PC-3 (cell line): Measurements from ENCODE around the gene SIPA1L3. TPM values are rescaled to one million over a fixed set of nuclear protein-coding genes. Genes with fewer than 3 reads are reported as not detected.

ENCODE experiments used
- ATAC-seq: fragments of 200-7000 bp; cut with Tn5 transposase; 2 replicates; pipeline ENCODE4 v1.9.1; 2020; ENCODE audit warnings: mild to moderate bottlenecking, moderate library complexity
- BruUV-seq: library from RNA; stranded (reverse); fragments of 400-500 nt; replicated peaks from 2 replicates; lab custom pipeline; 2021; lab: Mats Ljungman, UMichigan
- CTCF ChIA-PET: fragments of 300-600 bp; sonication (Branson Sonifier 250); formaldehyde crosslinking; loops from one replicate; lab custom pipeline; 2022; ENCODE audit warnings: antibody characterized with exemption; lab: Charles Lee
- POLR2A ChIA-PET: fragments of 300-600 bp; sonication (Branson Sonifier 250); formaldehyde crosslinking; loops from one replicate; lab custom pipeline; 2022; ENCODE audit warnings: antibody characterized with exemption; ENCODE audit not compliant: unreplicated experiment; lab: Charles Lee
- DNase-seq: peaks from one replicate; pipeline ENCODE4 v3.0.0-alpha.2; 2015
- H2AFZ ChIP-seq: fragments of 300-600 bp; sonication (generic); 2 replicates; pipeline ENCODE4 v1.6.0; 2016; ENCODE audit warnings: antibody characterized with exemption, low read length
- H3F3A ChIP-seq: fragments of 300-600 bp; sonication (generic); one replicate; pipeline ENCODE4 v1.6.0; 2017; ENCODE audit warnings: antibody characterized with exemption, low read length, control low read depth, mild to moderate bottlenecking; ENCODE audit not compliant: unreplicated experiment
- H3K27ac ChIP-seq: fragments of 300-600 bp; sonication (generic); 2 replicates; pipeline ENCODE4 v1.5.1; 2016; ENCODE audit warnings: mild to moderate bottlenecking, low read length
- H3K27me3 ChIP-seq: fragments of 300-600 bp; sonication (generic); 2 replicates; pipeline ENCODE4 v1.6.1; 2016; ENCODE audit warnings: low read length, mixed read lengths
- H3K36me3 ChIP-seq: fragments of 300-600 bp; sonication (generic); 2 replicates; pipeline ENCODE4 v1.6.1; 2016; ENCODE audit warnings: low read depth, mixed run types, low read length, mixed read lengths
- H3K4me1 ChIP-seq: fragments of 300-600 bp; sonication (generic); 2 replicates; pipeline ENCODE4 v1.5.1; 2016; ENCODE audit warnings: low read length; ENCODE audit not compliant: insufficient read depth
- H3K4me2 ChIP-seq: fragments of 300-600 bp; sonication (generic); 2 replicates; pipeline ENCODE4 v1.6.0; 2016; ENCODE audit warnings: low read length
- H3K4me3 ChIP-seq: fragments of 300-600 bp; sonication (generic); 2 replicates; pipeline ENCODE4 v1.5.1; 2016; ENCODE audit warnings: mild to moderate bottlenecking, low read length, mixed read lengths
- H3K79me2 ChIP-seq: fragments of 300-600 bp; sonication (generic); 2 replicates; pipeline ENCODE4 v1.6.1; 2017; ENCODE audit warnings: low read length, mixed read lengths
- H3K9ac ChIP-seq: fragments of 300-600 bp; sonication (generic); 2 replicates; pipeline ENCODE4 v1.6.0; 2016; ENCODE audit warnings: mild to moderate bottlenecking, low read length
- H3K9me2 ChIP-seq: fragments of 300-600 bp; sonication (generic); replicated peaks from 2 replicates; pipeline ENCODE4 v1.6.1; 2016; ENCODE audit warnings: mixed run types, low read length, mixed read lengths
- H3K9me3 ChIP-seq: fragments of 300-600 bp; sonication (generic); 2 replicates; pipeline ENCODE4 v1.6.1; 2016; ENCODE audit warnings: low read length, mixed read lengths
- H4K20me1 ChIP-seq: fragments of 300-600 bp; sonication (generic); 2 replicates; pipeline ENCODE4 v1.6.1; 2016; ENCODE audit warnings: low read length, mixed read lengths
- CTCF ChIP-seq: fragments of 300-600 bp; sonication (generic); conservative IDR thresholded peaks from 2 replicates; pipeline ENCODE4 v1.5.1; 2017; ENCODE audit warnings: antibody characterized with exemption, low read depth, mild to moderate bottlenecking, low read length
- EZH2 ChIP-seq: fragments of 300-600 bp; sonication (generic); IDR thresholded peaks from one replicate; pipeline ENCODE4 v1.6.1; 2017; ENCODE audit warnings: antibody characterized with exemption, mild to moderate bottlenecking, low read length; ENCODE audit not compliant: unreplicated experiment
- EZH2phosphoT487 ChIP-seq: fragments of 300-600 bp; sonication (generic); IDR thresholded peaks from 2 replicates; pipeline ENCODE4 v1.6.1; 2018; ENCODE audit warnings: mild to moderate bottlenecking, antibody characterized with exemption, low read length, borderline replicate concordance
- intact Hi-C: fragments of 100-400 bp; cut with micrococcal nuclease; formaldehyde crosslinking; loops from 2 replicates; pipeline ENCODE4 v1.9.0; 2023
- total RNA-seq: library from RNA; depleted of rRNA; stranded (reverse); fragments of >200 nt; gene quantifications from 2 replicates; pipeline ENCODE4 v1.2.3, GENCODE V29; 2014

The SIPA1L3 gene
- total RNA-seq, 1 experiment from 2014 or later = 38.7 TPM

- no peaks in the 10 kb centered on the region for H4K20me1 ChIP-seq
- CTCF ChIA-PET = no interaction called here
- BruUV-seq = no TSS peak
- TF ChIP-seq CTCF = no peak
- no peak for TF ChIP-seq EZH2
- TF ChIP-seq EZH2phosphoT487 = no peak
- no peak overlapping the region for H2AFZ ChIP-seq
- no peaks in the 10 kb centered on the region for H3K4me1 ChIP-seq
- no peaks in the 10 kb centered on the region for H3K9me2 ChIP-seq
- no peak for ATAC-seq
- no peak for DNase-seq
- H3K9ac ChIP-seq = no peak overlapping the region
- H3K36me3 ChIP-seq = peaks cover 2% of the 10 kb centered on the region; the same call in 1 of the 2 replicates
- POLR2A ChIA-PET = no interaction called here
- H3K27me3 ChIP-seq = no peaks in the 10 kb centered on the region
- no peak overlapping the region for H3K4me2 ChIP-seq
- H3K27ac ChIP-seq = no peak overlapping the region
- no peak overlapping the region for H3K4me3 ChIP-seq
- no peaks in the 10 kb centered on the region for H3K79me2 ChIP-seq
- no peaks in the 10 kb centered on the region for H3F3A ChIP-seq
- no peaks in the 10 kb centered on the region for H3K9me3 ChIP-seq
- intact Hi-C loops = no loop called here
These were observed 273.1 kb downstream of the SIPA1L3 start for GRCh38 chr19:38180071-38180470.

GRCh38 chr19:38182536-38183210 is 275.7 kb downstream of the SIPA1L3 start:
- Histone ChIP-seq H3K9me3 (no peaks in the 10 kb centered on the region), H3K27ac (no peak overlapping the region), H2AFZ (no peak overlapping the region), H3K4me3 (no peak overlapping the region), H3K27me3 (no peaks in the 10 kb centered on the region), H3K4me1 (no peaks in the 10 kb centered on the region), H3K4me2 (no peak overlapping the region), H3K79me2 (no peaks in the 10 kb centered on the region), H3K9me2 (no peaks in the 10 kb centered on the region), H3K36me3 (peaks cover 2% of the 10 kb centered on the region; the same call in 1 of the 2 replicates), H3F3A (no peaks in the 10 kb centered on the region), H4K20me1 (no peaks in the 10 kb centered on the region), H3K9ac (no peak overlapping the region)
- ATAC-seq (no peak), DNase-seq (no peak)
- no TSS peak for BruUV-seq
- intact Hi-C loops = no loop called here
- ChIA-PET POLR2A (no interaction called here), CTCF (no interaction called here)
- TF ChIP-seq EZH2 (no peak), EZH2phosphoT487 (no peak), CTCF (no peak)

- H3K9me2 ChIP-seq = no peaks in the 10 kb centered on the region
- no peaks in the 10 kb centered on the region for H4K20me1 ChIP-seq
- intact Hi-C loops = no loop called here
- no peak overlapping the region for H3K4me3 ChIP-seq
- CTCF ChIA-PET = no interaction called here
- H3K4me2 ChIP-seq = no peak overlapping the region
- no peaks in the 10 kb centered on the region for H3K9me3 ChIP-seq
- no peaks in the 10 kb centered on the region for H3F3A ChIP-seq
- no peak overlapping the region for H2AFZ ChIP-seq
- H3K9ac ChIP-seq = no peak overlapping the region
- BruUV-seq = no TSS peak
- H3K27me3 ChIP-seq = no peaks in the 10 kb centered on the region
- no peak overlapping the region for H3K27ac ChIP-seq
- no peaks in the 10 kb centered on the region for H3K79me2 ChIP-seq
- no peak for ATAC-seq
- POLR2A ChIA-PET = no interaction called here
- no peak for DNase-seq
- no peak for TF ChIP-seq EZH2phosphoT487
- TF ChIP-seq EZH2 = no peak
- no peak for TF ChIP-seq CTCF
- H3K36me3 ChIP-seq = peaks cover 2% of the 10 kb centered on the region; the same call in 1 of the 2 replicates
- H3K4me1 ChIP-seq = no peaks in the 10 kb centered on the region
These were observed 276.4 kb downstream of the SIPA1L3 start for GRCh38 chr19:38183251-38183897.
